Limb (tissue), 2 donors: Measurements from ENCODE around the gene TRPM2.

ENCODE experiments used
- DNase-seq, 2 donors: peaks; one replicate each; pipeline ENCODE4 v3.0.0-alpha.2; 2016; ENCODE audit errors: extremely low spot score in 2 of 2

TRPM2 gene

DNA sequence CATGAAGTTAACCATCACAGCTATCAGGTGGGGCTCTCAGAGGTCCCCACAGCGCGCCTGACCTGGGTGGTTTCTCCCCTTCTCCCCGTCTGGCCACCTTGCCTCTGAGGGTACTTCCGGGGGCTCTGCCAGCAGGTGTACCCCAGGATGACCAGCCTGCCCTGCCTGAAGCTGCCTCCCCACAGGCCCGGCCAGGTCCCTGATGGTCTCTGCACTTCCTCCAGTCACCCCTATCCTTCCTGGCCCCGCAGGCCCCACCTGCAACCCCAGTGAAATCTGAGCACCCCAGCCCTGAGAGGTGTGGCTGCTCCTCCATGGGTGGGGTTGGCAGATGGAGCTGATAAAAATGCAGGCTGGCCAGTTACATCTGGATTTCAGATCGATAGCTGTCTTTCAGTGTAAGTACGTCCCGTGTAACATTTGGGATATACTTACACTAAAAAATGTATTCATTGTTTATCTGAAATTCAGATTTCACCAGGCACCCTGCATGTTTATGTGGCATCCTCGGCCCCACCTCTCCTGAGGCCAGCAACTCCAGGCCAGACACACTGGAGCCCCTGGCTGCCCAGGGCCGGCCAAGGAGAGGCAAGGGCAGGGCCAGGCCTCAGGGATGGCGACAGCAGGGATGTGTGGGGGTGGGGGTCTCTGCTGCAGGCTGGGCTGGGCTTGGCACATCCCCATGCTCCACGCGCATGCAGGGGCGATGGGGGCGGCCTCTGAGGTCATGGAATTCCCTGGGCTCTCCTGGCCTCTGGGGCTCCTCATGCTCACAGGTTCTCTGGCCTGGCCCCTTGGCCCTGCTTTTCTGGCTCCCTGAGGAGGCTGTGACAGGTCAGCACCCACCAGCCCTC, 127.0 kb downstream of the TRPM2 start:
- no peak for DNase-seq

DNA sequence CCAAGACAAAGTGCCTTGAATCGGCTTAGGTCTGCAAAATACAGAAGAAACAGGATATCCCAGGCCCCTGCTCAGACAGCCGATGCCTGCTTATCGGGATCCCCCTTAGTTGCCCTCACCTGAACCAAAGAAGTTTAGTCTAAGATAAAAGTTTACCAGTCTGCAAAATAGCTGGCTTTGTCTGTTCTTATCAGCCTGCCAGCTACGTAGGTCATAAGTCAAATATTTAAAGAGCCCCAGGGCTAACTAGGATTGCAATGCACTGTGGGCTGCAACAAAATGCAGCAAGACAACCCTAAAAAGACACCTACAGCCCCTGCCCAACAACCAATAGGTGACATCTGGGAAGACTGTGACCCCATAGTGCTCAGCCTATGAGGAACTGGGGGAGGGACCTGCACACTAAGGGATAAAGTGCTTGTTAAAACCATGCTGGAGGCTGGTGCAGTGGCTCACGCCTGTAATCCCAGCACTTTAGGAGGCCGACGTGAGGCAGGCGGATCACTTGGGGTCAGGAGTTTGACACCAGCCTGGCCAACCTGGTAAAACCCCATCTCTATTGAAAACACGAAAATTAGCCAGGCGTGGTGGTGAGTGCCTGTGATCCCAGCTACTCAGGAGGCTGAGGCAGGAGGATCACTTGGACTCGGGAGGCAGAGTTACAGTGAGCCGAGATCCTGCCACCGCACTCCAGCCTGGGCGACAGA, 129.3 kb downstream of the TRPM2 start:
- DNase-seq: no peak

GRCh38 chr21:44483288-44484237, 130.1 kb downstream of the TRPM2 start:
- no peak for DNase-seq

- no peak for DNase-seq
These were observed 131.3 kb downstream of the TRPM2 start for GRCh38 chr21:44484498-44485253.

- DNase-seq: no peak
These were observed 131.9 kb downstream of the TRPM2 start for GRCh38 chr21:44485254-44485793.

DNA sequence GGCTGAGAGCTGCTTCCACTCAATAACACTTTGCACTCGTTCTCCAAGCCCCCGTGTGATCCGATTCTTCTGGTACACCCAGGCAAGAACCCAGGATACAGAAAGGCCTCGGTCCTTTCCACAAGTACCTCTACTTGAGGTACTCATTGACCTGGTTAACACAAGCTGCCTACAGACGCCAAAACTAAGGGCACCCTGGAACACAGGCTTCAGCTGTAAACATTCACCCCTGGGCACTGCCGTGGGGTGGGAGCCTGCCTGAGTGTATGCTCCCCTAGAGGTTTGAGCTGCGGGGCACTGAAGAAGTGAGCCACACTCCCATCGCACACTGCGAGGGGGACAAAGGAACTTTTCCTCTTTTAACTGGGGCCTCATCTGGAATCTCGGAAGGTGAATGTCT, 132.4 kb downstream of the TRPM2 start:
- no peak for DNase-seq

DNA sequence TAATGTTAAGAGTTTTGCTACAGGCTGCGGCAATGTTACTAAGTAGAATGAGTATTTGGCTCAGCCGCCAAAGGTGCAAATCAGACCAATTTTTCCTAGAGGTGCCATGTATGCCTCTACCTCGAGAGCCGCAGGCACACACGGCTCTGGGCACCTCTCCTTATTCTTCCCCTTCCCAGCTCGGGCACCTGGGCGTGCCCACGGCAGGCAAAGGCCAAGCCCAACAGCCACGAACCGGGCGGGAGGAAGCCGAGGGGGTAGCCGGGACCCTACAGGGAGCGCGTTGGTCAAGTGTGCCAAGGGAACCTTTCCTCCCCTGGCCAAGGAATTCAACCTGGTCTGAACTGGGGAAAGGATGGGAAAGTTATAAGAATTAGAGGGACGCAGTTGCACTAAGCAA, 132.9 kb downstream of the TRPM2 start:
- no peak for DNase-seq

GRCh38 chr21:44487831-44488230, 134.4 kb downstream of the TRPM2 start:
- DNase-seq: no peak

- DNase-seq: no peak
These were observed 136.5 kb downstream of the TRPM2 start for GRCh38 chr21:44489962-44490361.

GRCh38 chr21:44490405-44490804, 137.0 kb downstream of the TRPM2 start:
- no peak for DNase-seq

- DNase-seq: no peak
These were observed 137.4 kb downstream of the TRPM2 start for GRCh38 chr21:44490816-44491215.
